Activated naive CD8-positive, alpha-beta T cell treated with anti-CD3 and anti-CD28 coated beads for 36 hours (primary cell): ENCODE data around the gene PCCA. TPM values are rescaled to one million over a fixed set of nuclear protein-coding genes. Genes with fewer than 3 reads are reported as not detected.

ENCODE experiments used
- DNase-seq: peaks from one replicate; pipeline ENCODE4 v3.0.0; 2021
- H3K27ac Mint-ChIP-seq: one replicate; pipeline ENCODE4 v1.8.0; 2022; ENCODE audit warnings: mild to moderate bottlenecking, moderate library complexity, mixed read lengths
- H3K27me3 Mint-ChIP-seq: one replicate; pipeline ENCODE4 v1.8.0; 2022; ENCODE audit warnings: mild to moderate bottlenecking, mixed read lengths
- H3K36me3 Mint-ChIP-seq: one replicate; pipeline ENCODE4 v1.8.0; 2021; ENCODE audit warnings: mild to moderate bottlenecking, mixed read lengths
- H3K4me1 Mint-ChIP-seq: one replicate; pipeline ENCODE4 v1.8.0; 2021; ENCODE audit warnings: mixed read lengths
- H3K4me3 Mint-ChIP-seq: one replicate; pipeline ENCODE4 v1.8.0; 2022; ENCODE audit warnings: mild to moderate bottlenecking, moderate library complexity, mixed read lengths
- H3K9me3 Mint-ChIP-seq: one replicate; pipeline ENCODE4 v1.8.0; 2022; ENCODE audit warnings: mixed read lengths
- total RNA-seq, 2 experiments: library from RNA; stranded (reverse); gene quantifications; one replicate each; pipeline ENCODE4 v1.2.3, GENCODE V29; 2021

PCCA gene
- total RNA-seq, 2 experiments from 2014 or later = 6.9 to 8.3 TPM

DNA sequence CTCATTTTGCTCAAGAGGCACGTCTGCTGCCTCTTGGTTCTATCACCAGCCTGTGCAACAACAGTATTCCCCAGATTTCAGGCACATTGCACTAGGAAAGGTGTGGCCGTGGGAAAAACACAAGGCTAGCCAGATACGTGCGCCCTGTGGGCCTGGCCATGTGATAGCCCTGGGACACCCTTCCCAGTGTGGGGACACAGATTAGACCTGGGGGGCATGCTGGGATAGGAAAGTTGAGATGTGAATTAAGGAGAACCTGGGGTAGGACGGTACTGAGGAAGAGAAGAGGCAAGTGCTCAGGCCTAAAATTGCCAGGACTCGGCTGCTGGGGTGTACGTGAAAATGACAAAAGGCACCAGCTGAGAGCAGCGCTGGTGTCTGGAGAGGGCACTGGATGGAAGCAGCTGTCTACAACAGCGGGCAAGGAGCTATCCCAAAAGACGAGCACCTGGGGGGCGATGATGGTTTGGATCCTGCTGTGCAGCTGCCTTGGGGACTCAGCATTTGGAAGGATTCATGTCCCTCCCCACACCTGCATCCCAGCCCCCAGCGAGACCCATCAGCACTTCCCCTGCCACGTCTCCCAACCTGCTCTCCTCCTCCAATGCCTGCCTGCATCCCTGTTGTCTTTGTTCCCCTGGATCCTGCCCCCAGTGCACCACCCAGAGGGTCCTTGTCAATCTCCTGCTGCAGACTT, 445.4 kb downstream of the PCCA start:
- Mint-ChIP-seq H3K9me3 (no peaks in the 10 kb centered on the region), H3K27ac (no peak overlapping the region), H3K4me3 (no peak overlapping the region), H3K27me3 (no peaks in the 10 kb centered on the region), H3K4me1 (peaks cover 12% of the 10 kb centered on the region), H3K36me3 (peaks cover 4% of the 10 kb centered on the region)
- no peak for DNase-seq

GRCh38 chr13:100534911-100535310, 446.0 kb downstream of the PCCA start:
- Mint-ChIP-seq H3K4me1 (peaks cover 14% of the 10 kb centered on the region), H3K27ac (no peak overlapping the region), H3K9me3 (no peaks in the 10 kb centered on the region), H3K27me3 (no peaks in the 10 kb centered on the region), H3K4me3 (no peak overlapping the region), H3K36me3 (peaks cover 3% of the 10 kb centered on the region)
- no peak for DNase-seq

- H3K27me3 Mint-ChIP-seq = no peaks in the 10 kb centered on the region
Observed at GRCh38 chr13:100535426-100536135, 446.7 kb downstream of the PCCA start.

GRCh38 chr13:100536643-100537180, 447.8 kb downstream of the PCCA start:
- Mint-ChIP-seq H3K4me3 (no peak overlapping the region), H3K27ac (no peak overlapping the region), H3K27me3 (no peaks in the 10 kb centered on the region), H3K36me3 (peaks cover under 1% of the 10 kb centered on the region), H3K9me3 (no peaks in the 10 kb centered on the region), H3K4me1 (peaks cover 14% of the 10 kb centered on the region)
- no peak for DNase-seq

More at GRCh38 chr13:100535426-100536135, 446.7 kb downstream of the PCCA start:
- no peak overlapping the region for H3K27ac Mint-ChIP-seq
- DNase-seq = no peak
- H3K9me3 Mint-ChIP-seq = no peaks in the 10 kb centered on the region
- peaks cover 3% of the 10 kb centered on the region for H3K36me3 Mint-ChIP-seq
- H3K4me1 Mint-ChIP-seq = peaks cover 14% of the 10 kb centered on the region
- H3K4me3 Mint-ChIP-seq = no peak overlapping the region

DNA sequence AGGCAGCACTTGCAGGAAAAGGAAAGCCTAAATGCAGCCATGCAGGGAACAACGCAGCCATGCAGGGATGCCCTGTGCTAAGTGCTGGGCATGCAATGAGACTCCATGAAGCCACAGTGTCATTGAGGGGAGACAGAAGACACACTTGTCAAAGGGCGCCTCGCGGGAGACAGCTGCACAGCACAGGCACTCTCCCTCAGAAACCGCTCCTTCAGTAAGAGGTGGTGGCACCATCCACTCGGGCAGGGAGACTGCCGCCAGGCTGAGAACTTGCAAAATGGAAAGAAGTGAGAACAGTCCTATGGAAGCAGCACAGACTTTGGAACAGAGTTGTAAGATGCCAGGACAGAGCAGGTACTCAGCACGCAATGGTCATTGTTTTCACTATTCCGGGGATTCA, 448.6 kb downstream of the PCCA start:
- H3K4me1 Mint-ChIP-seq = peaks cover 14% of the 10 kb centered on the region
- H3K4me3 Mint-ChIP-seq = no peak overlapping the region
- DNase-seq = no peak
- no peaks in the 10 kb centered on the region for H3K27me3 Mint-ChIP-seq
- no peaks in the 10 kb centered on the region for H3K9me3 Mint-ChIP-seq
- H3K27ac Mint-ChIP-seq = no peak overlapping the region
- H3K36me3 Mint-ChIP-seq = no peaks in the 10 kb centered on the region

DNA sequence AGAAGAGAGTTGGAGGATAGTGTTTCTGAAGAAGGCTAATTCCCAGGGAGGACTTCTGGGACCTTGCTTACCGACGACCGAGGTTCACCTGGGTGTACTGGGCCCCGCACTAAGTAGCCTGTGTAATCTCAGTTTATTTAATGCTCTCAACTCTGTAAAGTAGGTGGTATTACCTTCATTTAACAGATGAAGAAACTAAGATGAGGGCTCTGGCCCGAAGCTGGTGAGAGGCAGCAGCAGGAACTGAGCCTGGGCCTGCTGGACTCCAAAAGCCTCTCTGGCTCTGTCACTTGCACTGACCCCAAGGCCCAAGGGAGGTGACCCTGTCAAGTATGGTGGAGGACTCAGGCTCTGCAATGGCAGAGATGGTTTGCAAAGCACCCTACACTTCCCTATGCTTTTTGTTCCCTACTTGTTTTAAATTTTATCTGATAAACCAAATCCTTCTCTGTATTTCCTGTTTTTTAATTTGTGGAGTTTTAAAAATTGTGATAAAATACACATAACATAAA, 449.1 kb downstream of the PCCA start:
- no peaks in the 10 kb centered on the region for H3K27me3 Mint-ChIP-seq
- H3K9me3 Mint-ChIP-seq = no peaks in the 10 kb centered on the region
- H3K27ac Mint-ChIP-seq = no peak overlapping the region
- H3K36me3 Mint-ChIP-seq = no peaks in the 10 kb centered on the region
- peaks cover 19% of the 10 kb centered on the region for H3K4me1 Mint-ChIP-seq
- H3K4me3 Mint-ChIP-seq = no peak overlapping the region
- no peak for DNase-seq

GRCh38 chr13:100540621-100541020, 451.7 kb downstream of the PCCA start:
- H3K27me3 Mint-ChIP-seq = no peaks in the 10 kb centered on the region
- no peaks in the 10 kb centered on the region for H3K36me3 Mint-ChIP-seq
- no peak overlapping the region for H3K4me3 Mint-ChIP-seq
- no peak for DNase-seq
- peaks cover 19% of the 10 kb centered on the region for H3K4me1 Mint-ChIP-seq
- H3K9me3 Mint-ChIP-seq = no peaks in the 10 kb centered on the region
- H3K27ac Mint-ChIP-seq = no peak overlapping the region

- H3K27me3 Mint-ChIP-seq = no peaks in the 10 kb centered on the region
- no peak overlapping the region for H3K27ac Mint-ChIP-seq
- H3K4me1 Mint-ChIP-seq = peaks cover 19% of the 10 kb centered on the region
- H3K9me3 Mint-ChIP-seq = no peaks in the 10 kb centered on the region
- no peak overlapping the region for H3K4me3 Mint-ChIP-seq
- DNase-seq = no peak
- H3K36me3 Mint-ChIP-seq = no peaks in the 10 kb centered on the region
Observed at GRCh38 chr13:100541897-100542825, 453.3 kb downstream of the PCCA start.

DNA sequence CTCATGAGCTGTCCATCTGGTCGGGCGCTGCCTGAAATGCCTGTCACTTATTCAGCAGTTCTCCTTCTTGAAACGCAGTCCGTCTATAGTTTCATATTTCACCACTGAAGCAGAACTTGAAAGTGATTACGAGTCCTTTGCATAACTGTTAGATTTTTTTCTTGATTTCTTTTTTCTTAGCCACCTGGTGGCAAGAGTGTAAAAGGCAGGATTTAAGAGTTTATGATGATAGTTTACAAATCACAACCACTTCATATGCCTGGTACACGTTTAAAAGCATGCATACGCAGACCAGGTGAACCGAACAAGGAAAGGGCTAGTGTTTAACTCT, 453.9 kb downstream of the PCCA start:
- no peaks in the 10 kb centered on the region for H3K9me3 Mint-ChIP-seq
- no peak overlapping the region for H3K27ac Mint-ChIP-seq
- no peak overlapping the region for H3K4me3 Mint-ChIP-seq
- no peaks in the 10 kb centered on the region for H3K36me3 Mint-ChIP-seq
- H3K27me3 Mint-ChIP-seq = no peaks in the 10 kb centered on the region
- no peak for DNase-seq
- peaks cover 16% of the 10 kb centered on the region for H3K4me1 Mint-ChIP-seq

- Mint-ChIP-seq H3K9me3 (no peaks in the 10 kb centered on the region), H3K4me3 (no peak overlapping the region), H3K27ac (no peak overlapping the region), H3K4me1 (peaks cover 9% of the 10 kb centered on the region), H3K36me3 (no peaks in the 10 kb centered on the region), H3K27me3 (no peaks in the 10 kb centered on the region)
- no peak for DNase-seq
Observed at GRCh38 chr13:100543872-100544602, 455.1 kb downstream of the PCCA start.

- no peaks in the 10 kb centered on the region for H3K9me3 Mint-ChIP-seq
- no peak overlapping the region for H3K27ac Mint-ChIP-seq
- peaks cover 4% of the 10 kb centered on the region for H3K4me1 Mint-ChIP-seq
- H3K4me3 Mint-ChIP-seq = no peak overlapping the region
- H3K36me3 Mint-ChIP-seq = no peaks in the 10 kb centered on the region
- no peak for DNase-seq
- H3K27me3 Mint-ChIP-seq = no peaks in the 10 kb centered on the region
Observed at GRCh38 chr13:100544866-100545683, 456.2 kb downstream of the PCCA start.

GRCh38 chr13:100545684-100546061, 456.8 kb downstream of the PCCA start:
- H3K27me3 Mint-ChIP-seq = no peaks in the 10 kb centered on the region
- no peak overlapping the region for H3K4me3 Mint-ChIP-seq
- no peaks in the 10 kb centered on the region for H3K36me3 Mint-ChIP-seq
- H3K9me3 Mint-ChIP-seq = no peaks in the 10 kb centered on the region
- H3K27ac Mint-ChIP-seq = no peak overlapping the region
- peaks cover 4% of the 10 kb centered on the region for H3K4me1 Mint-ChIP-seq
- no peak for DNase-seq

DNA sequence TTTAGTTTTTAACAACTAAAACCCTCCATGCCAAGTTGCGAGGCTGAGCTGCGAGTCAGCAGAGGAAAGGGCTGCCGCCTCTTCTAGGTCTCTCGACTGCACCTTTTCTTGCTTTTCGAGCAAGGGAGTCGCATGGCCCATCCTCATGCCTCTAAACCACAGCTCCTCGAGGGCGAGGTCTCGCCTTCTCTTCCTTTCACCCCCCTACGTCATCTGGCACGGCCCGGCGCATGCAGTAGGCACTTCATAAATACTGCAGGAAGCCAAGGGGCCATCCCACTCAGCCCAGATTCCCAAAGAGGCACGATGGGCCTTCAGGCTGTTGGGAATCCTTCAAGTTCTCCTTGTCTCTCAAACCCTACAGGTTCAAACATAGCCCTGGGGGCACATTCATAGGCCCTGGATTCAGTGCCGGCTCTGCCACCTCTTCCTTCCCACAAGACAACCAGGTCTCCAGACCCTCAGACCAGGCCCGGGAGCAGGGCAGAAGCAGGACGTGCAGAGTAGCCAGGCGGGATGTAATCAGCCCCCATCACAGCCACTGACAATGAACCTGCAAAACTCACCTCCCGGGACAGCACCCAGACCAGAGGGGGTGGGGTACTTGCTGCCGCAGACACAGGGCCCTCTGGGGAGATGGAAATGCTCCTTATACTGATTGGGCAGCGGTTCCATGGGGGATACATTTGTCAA, 458.0 kb downstream of the PCCA start:
- H3K9me3 Mint-ChIP-seq = no peaks in the 10 kb centered on the region
- no peak overlapping the region for H3K27ac Mint-ChIP-seq
- peaks cover 4% of the 10 kb centered on the region for H3K4me1 Mint-ChIP-seq
- no peaks in the 10 kb centered on the region for H3K36me3 Mint-ChIP-seq
- no peaks in the 10 kb centered on the region for H3K27me3 Mint-ChIP-seq
- H3K4me3 Mint-ChIP-seq = no peak overlapping the region
- no peak for DNase-seq
